ENCODE results near the gene COPG2. TPM values are rescaled to one million over a fixed set of nuclear protein-coding genes. Genes with fewer than 3 reads are reported as not detected.
A peak's percentile ranks its signal among the peaks of the same experiment; 100 is the strongest.

Gene COPG2
- total and polyA plus RNA-seq, 2 of the 8 experiments (the other 6 are each of a cell fraction or from before 2014, with no cell fraction given) = 50.3 to 53.1 TPM

MicroRNA genes within 50 kb of the gene (microRNA counts, 767-probe panel; counts per million panel counts)
- 879 counts per million, percentile 95 among the panel's probes with 10 or more counts for microRNA hsa-miR-335-5p

Small RNAs within 50 kb of the gene (microRNA-seq; reads per million reads assigned to microRNA genes)
- gene MIR335 (ENCODE audit: borderline microRNAs expressed in 2 of 2, borderline number of aligned reads in 2 of 2, borderline replicate concordance in 1 of 2) = 601 to 651 reads per million in 2 experiments

Small RNAs within 50 kb of the gene (small RNA-seq; reads per million reads assigned to genes)
- not detected for gene MIR335 (ENCODE audit: insufficient read depth)
- not detected for gene RF02148 (ENCODE audit: insufficient read depth)
- gene RF02149 (ENCODE audit: insufficient read depth) = not detected
- not detected for gene RF02150 (ENCODE audit: insufficient read depth)
- gene RNA5SP246 (ENCODE audit: insufficient read depth) = 6.2 reads per million, percentile 69 among the genes with 10 or more reads in this experiment

Other genes with a start within 250 kb of the COPG2 start
- 12.8 and 13.3 TPM in 2 replicates for gene CEP41, start 227.7 kb downstream of the COPG2 start, total RNA-seq (2021; fragmentation: NEBNext Ultra II Directional; extraction: Animal tissue kit (Norgen Biotek cat#: 25700))
- 8.2 and 9.3 TPM in 2 replicates for gene CEP41, start 227.7 kb downstream of the COPG2 start, polyA plus RNA-seq (2011; rRNA removed)
- gene MEST, start 176.7 kb downstream of the COPG2 start, total RNA-seq (2021; fragmentation: NEBNext Ultra II Directional; extraction: Animal tissue kit (Norgen Biotek cat#: 25700)) = 269 and 283 TPM in 2 replicates
- 152 and 176 TPM in 2 replicates for gene MEST, start 176.7 kb downstream of the COPG2 start, polyA plus RNA-seq (2011; rRNA removed)
- not detected in 2 replicates for gene TSGA13, start 17.8 kb upstream of the COPG2 start, total RNA-seq (2021; fragmentation: NEBNext Ultra II Directional; extraction: Animal tissue kit (Norgen Biotek cat#: 25700))
- not detected in 2 replicates for gene TSGA13, start 17.8 kb upstream of the COPG2 start, polyA plus RNA-seq (2011; rRNA removed)
- not detected in 2 replicates for gene KLF14, start 65.5 kb upstream of the COPG2 start, total RNA-seq (2021; fragmentation: NEBNext Ultra II Directional; extraction: Animal tissue kit (Norgen Biotek cat#: 25700))
- 0.02 TPM in 1 of 2 replicates, not detected in the other for gene KLF14, start 65.5 kb upstream of the COPG2 start, polyA plus RNA-seq (2011; rRNA removed)

All from H1 (cell line).